Measurements from ENCODE around the gene MRGPRE. TPM values are rescaled to one million over a fixed set of nuclear protein-coding genes. Genes with fewer than 3 reads are reported as not detected.
A peak's percentile ranks its signal among the peaks of the same experiment; 100 is the strongest.

The MRGPRE gene
- total RNA-seq, 1 experiment from 2014 or later: not detected

DNA sequence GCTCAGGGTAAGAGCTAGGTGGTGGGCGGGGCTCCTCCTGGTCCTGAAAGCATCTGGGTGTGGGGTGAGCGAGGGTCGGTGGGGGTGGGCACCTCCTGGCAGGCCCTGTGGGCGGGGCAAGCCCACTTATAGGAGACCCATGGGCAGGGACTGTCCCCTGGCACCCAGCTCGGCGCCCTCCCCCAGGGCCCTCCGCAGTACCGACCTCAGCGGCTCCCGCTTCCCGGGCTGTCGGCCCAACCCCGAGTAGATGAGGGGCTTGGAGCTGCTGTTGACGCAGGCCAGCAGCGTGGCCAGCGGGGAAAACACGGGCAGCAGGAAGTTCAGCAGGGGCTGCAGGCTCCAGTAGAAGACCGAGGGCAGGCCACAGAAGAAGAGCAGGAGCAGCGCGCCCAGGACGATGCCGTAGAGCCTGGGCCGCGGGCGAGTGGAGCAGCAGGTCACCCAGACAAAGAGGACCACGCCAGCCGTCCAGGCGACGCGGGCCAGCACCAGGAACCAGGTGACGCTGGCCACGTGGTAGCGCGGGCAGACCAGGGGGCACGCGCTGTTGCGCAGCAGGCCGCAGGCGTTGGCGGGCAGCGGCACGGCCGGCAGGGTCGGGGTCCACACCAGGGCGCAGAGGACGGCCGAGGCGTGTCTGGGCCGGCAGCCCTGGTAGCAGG is 14.3 kb downstream of the MRGPRE start:
- Histone ChIP-seq H4K5ac (ENCODE audit: insufficient read length, low read depth, low read length) (no peak overlapping the region), H3K56ac (ENCODE audit: insufficient read length, low read depth, low read length) (no peak overlapping the region), H2BK120ac (ENCODE audit: low read depth, low read length, poor library complexity, severe bottlenecking) (no peak overlapping the region), H3K18ac (ENCODE audit: insufficient read length, low read depth, low read length) (no peak overlapping the region), H3K14ac (ENCODE audit: insufficient read depth, low read length) (no peak overlapping the region), H3K4me1 (ENCODE audit: insufficient read depth, low read length) (no peaks in the 10 kb centered on the region), H2BK15ac (ENCODE audit: low read depth, low read length) (no peak overlapping the region), H2AFZ (ENCODE audit: low read length) (no peak overlapping the region), H3K27ac (ENCODE audit: insufficient read length, low read depth, low read length) (no peak overlapping the region), H3K9me3 (ENCODE audit: control insufficient read depth, low read depth, low read length) (no peaks in the 10 kb centered on the region), H4K91ac (ENCODE audit: insufficient read length, low read depth, low read length) (no peak overlapping the region), H4K20me1 (ENCODE audit: control insufficient read depth, insufficient read depth, insufficient read length) (no peaks in the 10 kb centered on the region), H3K9ac (ENCODE audit: extremely low read depth, insufficient read length, low read length) (no peak overlapping the region), H3K79me1 (ENCODE audit: insufficient read depth, low read depth, low read length, poor library complexity, severe bottlenecking) (no peaks in the 10 kb centered on the region), H3K4me2 (ENCODE audit: insufficient read depth, insufficient read length, low read length) (no peak overlapping the region), H3K23me2 (ENCODE audit: insufficient read length, low read depth, low read length, poor library complexity, severe bottlenecking) (no peaks in the 10 kb centered on the region), H3K79me2 (ENCODE audit: insufficient read depth, low read length) (no peaks in the 10 kb centered on the region), H2BK5ac (ENCODE audit: insufficient read length, low read length) (no peak overlapping the region), H3T11ph (ENCODE audit: low read length) (no peak overlapping the region), H2AK5ac (ENCODE audit: insufficient read length, low read length) (no peak overlapping the region), H2BK12ac (ENCODE audit: insufficient read length, low read depth, low read length) (no peak overlapping the region), H4K8ac (replicated peaks; ENCODE audit: insufficient read length, low read depth, low read length) (no peak overlapping the region), H3K27me3 (ENCODE audit: insufficient read depth, low read length) (no peaks in the 10 kb centered on the region), H2BK20ac (ENCODE audit: low read depth, low read length, poor library complexity, severe bottlenecking) (no peak overlapping the region), H3K23ac (ENCODE audit: insufficient read length, low read depth, low read length) (no peak overlapping the region), H3K4ac (ENCODE audit: low read depth, low read length) (no peak overlapping the region)
- H3K27me3 Mint-ChIP-seq (ENCODE audit: low read depth): peaks cover 17% of the 10 kb centered on the region
- WGBS (ENCODE audit: extremely low coverage, insufficient read length, low lambda C conversion rate): no CpG with 5 or more reads among the region's 49 CpGs
- peak; percentile 36 for DNase-seq
- H3K27ac Mint-ChIP-seq: no peak overlapping the region
- peaks cover 21 to 28% of the 10 kb centered on the region in 2 experiments for H3K4me1 Mint-ChIP-seq
- H3K4me3 Mint-ChIP-seq: no peak overlapping the region
- no peaks in the 10 kb centered on the region; a peak in 1 of 5 replicates for H3K9me3 Mint-ChIP-seq
- H3K36me3 Mint-ChIP-seq (ENCODE audit: insufficient read depth in 1 of 3, low read depth in 3 of 3): no peaks in the 10 kb centered on the region
- TF ChIP-seq, protein P1, sequence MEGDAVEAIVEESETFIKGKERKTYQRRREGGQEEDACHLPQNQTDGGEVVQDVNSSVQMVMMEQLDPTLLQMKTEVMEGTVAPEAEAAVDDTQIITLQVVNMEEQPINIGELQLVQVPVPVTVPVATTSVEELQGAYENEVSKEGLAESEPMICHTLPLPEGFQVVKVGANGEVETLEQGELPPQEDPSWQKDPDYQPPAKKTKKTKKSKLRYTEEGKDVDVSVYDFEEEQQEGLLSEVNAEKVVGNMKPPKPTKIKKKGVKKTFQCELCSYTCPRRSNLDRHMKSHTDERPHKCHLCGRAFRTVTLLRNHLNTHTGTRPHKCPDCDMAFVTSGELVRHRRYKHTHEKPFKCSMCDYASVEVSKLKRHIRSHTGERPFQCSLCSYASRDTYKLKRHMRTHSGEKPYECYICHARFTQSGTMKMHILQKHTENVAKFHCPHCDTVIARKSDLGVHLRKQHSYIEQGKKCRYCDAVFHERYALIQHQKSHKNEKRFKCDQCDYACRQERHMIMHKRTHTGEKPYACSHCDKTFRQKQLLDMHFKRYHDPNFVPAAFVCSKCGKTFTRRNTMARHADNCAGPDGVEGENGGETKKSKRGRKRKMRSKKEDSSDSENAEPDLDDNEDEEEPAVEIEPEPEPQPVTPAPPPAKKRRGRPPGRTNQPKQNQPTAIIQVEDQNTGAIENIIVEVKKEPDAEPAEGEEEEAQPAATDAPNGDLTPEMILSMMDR (conservative IDR thresholded peaks at IDR 0.05): no peak
